Activated naive CD8-positive, alpha-beta T cell treated with anti-CD3 and anti-CD28 coated beads, Interleukin-2, amount 50 U/mL, for 24 hours (primary cell): ENCODE results near the gene CDC42BPB.

ENCODE experiments used
- ATAC-seq: fragments of 150-1000 bp; cut with Tn5 transposase; one replicate; pipeline ENCODE4 v1.10.0; 2021
- DNase-seq: peaks from one replicate; pipeline ENCODE4 v3.0.0; 2021
- H3K27ac Mint-ChIP-seq: one replicate; pipeline ENCODE4 v1.8.0; 2021; ENCODE audit warnings: mild to moderate bottlenecking, mixed read lengths
- H3K27me3 Mint-ChIP-seq: one replicate; pipeline ENCODE4 v1.8.0; 2021; ENCODE audit warnings: mixed read lengths
- H3K36me3 Mint-ChIP-seq: one replicate; pipeline ENCODE4 v1.8.0; 2021; ENCODE audit warnings: low read depth, mixed read lengths
- H3K4me1 Mint-ChIP-seq: one replicate; pipeline ENCODE4 v1.8.0; 2021; ENCODE audit warnings: mixed read lengths
- H3K4me3 Mint-ChIP-seq: one replicate; pipeline ENCODE4 v1.8.0; 2021; ENCODE audit warnings: mild to moderate bottlenecking, moderate library complexity, mixed read lengths
- H3K9me3 Mint-ChIP-seq: one replicate; pipeline ENCODE4 v1.8.0; 2021; ENCODE audit warnings: mixed read lengths

Gene CDC42BPB

GRCh38 chr14:102999227-102999895, 58.0 kb downstream of the CDC42BPB start:
- H3K27ac Mint-ChIP-seq, result no peak overlapping the region
- H3K4me1 Mint-ChIP-seq, result no peaks in the 10 kb centered on the region
- DNase-seq (no peak), ATAC-seq (no peak)
- H3K9me3 Mint-ChIP-seq, result no peaks in the 10 kb centered on the region
- H3K27me3 Mint-ChIP-seq, result no peaks in the 10 kb centered on the region
- no peaks in the 10 kb centered on the region for H3K36me3 Mint-ChIP-seq
- no peak overlapping the region for H3K4me3 Mint-ChIP-seq

- Mint-ChIP-seq H3K4me3 (no peak overlapping the region), H3K4me1 (no peaks in the 10 kb centered on the region), H3K9me3 (no peaks in the 10 kb centered on the region), H3K36me3 (no peaks in the 10 kb centered on the region), H3K27me3 (no peaks in the 10 kb centered on the region), H3K27ac (no peak overlapping the region)
- DNase-seq, result no peak
- no peak for ATAC-seq
Observed at GRCh38 chr14:102998393-102998792, 59.0 kb downstream of the CDC42BPB start.

GRCh38 chr14:102996941-102997340, 60.4 kb downstream of the CDC42BPB start:
- H3K27me3 Mint-ChIP-seq, result no peaks in the 10 kb centered on the region
- no peaks in the 10 kb centered on the region for H3K4me1 Mint-ChIP-seq
- no peaks in the 10 kb centered on the region for H3K36me3 Mint-ChIP-seq
- DNase-seq (no peak), ATAC-seq (no peak)
- H3K27ac Mint-ChIP-seq, result no peak overlapping the region
- H3K4me3 Mint-ChIP-seq, result no peak overlapping the region
- H3K9me3 Mint-ChIP-seq, result no peaks in the 10 kb centered on the region

- Mint-ChIP-seq H3K27ac (no peak overlapping the region), H3K9me3 (no peaks in the 10 kb centered on the region), H3K4me1 (no peaks in the 10 kb centered on the region), H3K4me3 (no peak overlapping the region), H3K36me3 (no peaks in the 10 kb centered on the region), H3K27me3 (no peaks in the 10 kb centered on the region)
- no peak for DNase-seq
- no peak for ATAC-seq
Observed at GRCh38 chr14:102994689-102995088, 62.7 kb downstream of the CDC42BPB start.

- ATAC-seq (no peak), DNase-seq (no peak)
- peaks cover 4% of the 10 kb centered on the region for H3K36me3 Mint-ChIP-seq
- H3K9me3 Mint-ChIP-seq, result peaks cover 1% of the 10 kb centered on the region
- no peak overlapping the region for H3K27ac Mint-ChIP-seq
- no peaks in the 10 kb centered on the region for H3K4me1 Mint-ChIP-seq
- no peaks in the 10 kb centered on the region for H3K27me3 Mint-ChIP-seq
- no peak overlapping the region for H3K4me3 Mint-ChIP-seq
Observed at GRCh38 chr14:102993523-102993922, 63.8 kb downstream of the CDC42BPB start.

- ATAC-seq, result no peak
- Mint-ChIP-seq H3K27ac (no peak overlapping the region), H3K4me1 (no peaks in the 10 kb centered on the region)
Observed at GRCh38 chr14:102991376-102991775, 66.0 kb downstream of the CDC42BPB start.

GRCh38 chr14:102988054-102988453, 69.3 kb downstream of the CDC42BPB start:
- Mint-ChIP-seq H3K27ac (no peak overlapping the region), H3K27me3 (no peaks in the 10 kb centered on the region), H3K4me3 (no peak overlapping the region), H3K36me3 (peaks cover 19% of the 10 kb centered on the region), H3K4me1 (no peaks in the 10 kb centered on the region), H3K9me3 (peaks cover 15% of the 10 kb centered on the region)
- DNase-seq (no peak), ATAC-seq (no peak)

More at GRCh38 chr14:102991376-102991775, 66.0 kb downstream of the CDC42BPB start:
- Mint-ChIP-seq H3K36me3 (peaks cover 17% of the 10 kb centered on the region), H3K4me3 (no peak overlapping the region), H3K9me3 (peaks cover 15% of the 10 kb centered on the region), H3K27me3 (no peaks in the 10 kb centered on the region)
- no peak for DNase-seq

GRCh38 chr14:102986810-102987579, 70.4 kb downstream of the CDC42BPB start:
- no peak overlapping the region for H3K27ac Mint-ChIP-seq
- H3K27me3 Mint-ChIP-seq, result no peaks in the 10 kb centered on the region
- H3K4me3 Mint-ChIP-seq, result no peak overlapping the region
- DNase-seq (no peak), ATAC-seq (no peak)
- peaks cover 19% of the 10 kb centered on the region for H3K36me3 Mint-ChIP-seq
- no peaks in the 10 kb centered on the region for H3K4me1 Mint-ChIP-seq
- H3K9me3 Mint-ChIP-seq, result peaks cover 15% of the 10 kb centered on the region

GRCh38 chr14:102985665-102986064, 71.7 kb downstream of the CDC42BPB start:
- Mint-ChIP-seq H3K9me3 (peaks cover 15% of the 10 kb centered on the region), H3K36me3 (peaks cover 19% of the 10 kb centered on the region), H3K4me1 (no peaks in the 10 kb centered on the region), H3K4me3 (no peak overlapping the region), H3K27ac (no peak overlapping the region), H3K27me3 (no peaks in the 10 kb centered on the region)
- no peak for DNase-seq
- ATAC-seq, result no peak

- peaks cover 4% of the 10 kb centered on the region for H3K4me1 Mint-ChIP-seq
- ATAC-seq, result no peak
- no peaks in the 10 kb centered on the region for H3K27me3 Mint-ChIP-seq
- H3K9me3 Mint-ChIP-seq, result peaks cover 15% of the 10 kb centered on the region
- H3K36me3 Mint-ChIP-seq, result peaks cover 19% of the 10 kb centered on the region
- no peak overlapping the region for H3K4me3 Mint-ChIP-seq
- H3K27ac Mint-ChIP-seq, result no peak overlapping the region
- no peak for DNase-seq
Observed at GRCh38 chr14:102984336-102985102, 72.8 kb downstream of the CDC42BPB start.

- Mint-ChIP-seq H3K4me3 (no peak overlapping the region), H3K36me3 (peaks cover 15% of the 10 kb centered on the region), H3K27me3 (no peaks in the 10 kb centered on the region), H3K4me1 (peaks cover 6% of the 10 kb centered on the region), H3K27ac (no peak overlapping the region), H3K9me3 (peaks cover 13% of the 10 kb centered on the region)
- no peak for DNase-seq
- ATAC-seq, result no peak
Observed at GRCh38 chr14:102983496-102983895, 73.9 kb downstream of the CDC42BPB start.

GRCh38 chr14:102982852-102983470, 74.4 kb downstream of the CDC42BPB start:
- no peak overlapping the region for H3K27ac Mint-ChIP-seq
- H3K27me3 Mint-ChIP-seq, result no peaks in the 10 kb centered on the region
- no peak overlapping the region for H3K4me3 Mint-ChIP-seq
- no peak for ATAC-seq
- peaks cover 8% of the 10 kb centered on the region for H3K9me3 Mint-ChIP-seq
- no peak for DNase-seq
- peaks cover 6% of the 10 kb centered on the region for H3K4me1 Mint-ChIP-seq
- peaks cover 11% of the 10 kb centered on the region for H3K36me3 Mint-ChIP-seq

- Mint-ChIP-seq H3K27me3 (no peaks in the 10 kb centered on the region), H3K36me3 (no peaks in the 10 kb centered on the region), H3K4me1 (peaks cover 6% of the 10 kb centered on the region), H3K9me3 (no peaks in the 10 kb centered on the region), H3K4me3 (no peak overlapping the region), H3K27ac (no peak overlapping the region)
- DNase-seq, result no peak
- no peak for ATAC-seq
Observed at GRCh38 chr14:102980409-102980810, 76.9 kb downstream of the CDC42BPB start.

- peak; percentile 5 for DNase-seq
- H3K27ac Mint-ChIP-seq, result no peak overlapping the region
- no peaks in the 10 kb centered on the region for H3K9me3 Mint-ChIP-seq
- peaks cover 6% of the 10 kb centered on the region for H3K4me1 Mint-ChIP-seq
- H3K4me3 Mint-ChIP-seq, result no peak overlapping the region
- peak; percentile 73 for ATAC-seq
- H3K27me3 Mint-ChIP-seq, result no peaks in the 10 kb centered on the region
- no peaks in the 10 kb centered on the region for H3K36me3 Mint-ChIP-seq
Observed at GRCh38 chr14:102979406-102979805, 77.9 kb downstream of the CDC42BPB start.
